Right lobe of liver (tissue), 4 donors: ENCODE results near the gene RNF182.

ENCODE experiments used
- CTCF ChIP-seq, 4 donors: fragments of 200-600 bp in 3 of 4; fragments of 450-650 bp in 1 of 4; IDR thresholded peaks; one replicate each; pipeline versions ENCODE4 v1.5.1 to v1.8.0; 2016 to 2022; ENCODE audit warnings: antibody characterized with exemption in 4 of 4, mild to moderate bottlenecking in 2 of 4
- POLR2A ChIP-seq: fragments of 450-650 bp; IDR thresholded peaks from one replicate; pipeline ENCODE4 v1.6.1; 2017; ENCODE audit warnings: antibody characterized with exemption, mild to moderate bottlenecking
- donor health status: DM: no; HTN: no; CAD: no.
- donor health status: DM: no; HTN: no; CAD: no.
- donor health status: DM: no; HTN: yes; CAD: no.

- TF ChIP-seq CTCF (IDR thresholded peaks at IDR 0.05) = no peak
- TF ChIP-seq POLR2A = no peak
Measured at GRCh38 chr6:13926378-13926777, 1.6 kb downstream of the RNF182 start.
